H9 (cell line): ENCODE measurements around the gene LMF1. TPM values are rescaled to one million over a fixed set of nuclear protein-coding genes. Genes with fewer than 3 reads are reported as not detected.

Experiments used
- DNase-seq: peaks from one replicate; pipeline ENCODE4 v3.0.0-alpha.2; 2017
- H2AFZ ChIP-seq: one replicate; pipeline ENCODE4 v1.6.1; 2013; ENCODE audit warnings: mild to moderate bottlenecking, low read length, control low read depth, moderate library complexity
- H2AK5ac ChIP-seq: 2 replicates; pipeline ENCODE4 v1.6.1; 2013; ENCODE audit warnings: low read length, control low read depth, mixed read lengths; ENCODE audit not compliant: insufficient read length
- H2BK120ac ChIP-seq: one replicate; pipeline ENCODE4 v1.6.1; 2013; ENCODE audit warnings: low read depth, mild to moderate bottlenecking, low read length, control low read depth, inconsistent platforms; ENCODE audit not compliant: poor library complexity, severe bottlenecking
- H2BK12ac ChIP-seq: 2 replicates; pipeline ENCODE4 v1.6.1; 2013; ENCODE audit warnings: low read length, control low read depth, mixed read lengths, low read depth; ENCODE audit not compliant: insufficient read length
- H2BK15ac ChIP-seq: 2 replicates; pipeline ENCODE4 v1.6.1; 2013; ENCODE audit warnings: low read depth, low read length, control low read depth
- H2BK20ac ChIP-seq: one replicate; pipeline ENCODE4 v1.6.1; 2013; ENCODE audit warnings: low read depth, mild to moderate bottlenecking, low read length, control low read depth, inconsistent platforms; ENCODE audit not compliant: poor library complexity, severe bottlenecking
- H2BK5ac ChIP-seq: 2 replicates; pipeline ENCODE4 v1.6.1; 2013; ENCODE audit warnings: low read length, control low read depth, mixed read lengths; ENCODE audit not compliant: insufficient read length
- H3K14ac ChIP-seq: 2 replicates; pipeline ENCODE4 v1.6.1; 2013; ENCODE audit warnings: low read length, control low read depth; ENCODE audit not compliant: insufficient read depth
- H3K18ac ChIP-seq: 2 replicates; pipeline ENCODE4 v1.6.1; 2013; ENCODE audit warnings: low read depth, mild to moderate bottlenecking, mixed read lengths, low read length, control low read depth; ENCODE audit not compliant: insufficient read length
- H3K23ac ChIP-seq: 2 replicates; pipeline ENCODE4 v1.6.1; 2013; ENCODE audit warnings: low read length, control low read depth, mixed read lengths, low read depth; ENCODE audit not compliant: insufficient read length
- H3K23me2 ChIP-seq: 2 replicates; pipeline ENCODE4 v1.6.1; 2013; ENCODE audit warnings: low read depth, mild to moderate bottlenecking, mixed read lengths, low read length, control low read depth; ENCODE audit not compliant: insufficient read length, poor library complexity, severe bottlenecking
- H3K27ac ChIP-seq: 2 replicates; pipeline ENCODE4 v1.5.1; 2013; ENCODE audit warnings: low read length, control low read depth, mixed read lengths, low read depth; ENCODE audit not compliant: insufficient read length
- H3K27me3 ChIP-seq: 2 replicates; pipeline ENCODE4 v1.6.1; 2013; ENCODE audit warnings: low read length, control low read depth, inconsistent platforms; ENCODE audit not compliant: insufficient read depth
- H3K4ac ChIP-seq: 2 replicates; pipeline ENCODE4 v1.6.1; 2013; ENCODE audit warnings: low read depth, mild to moderate bottlenecking, control low read depth, inconsistent platforms, low read length, moderate library complexity
- H3K4me1 ChIP-seq: 2 replicates; pipeline ENCODE4 v1.6.1; 2013; ENCODE audit warnings: low read length, control low read depth, inconsistent platforms; ENCODE audit not compliant: insufficient read depth
- H3K4me2 ChIP-seq: 2 replicates; pipeline ENCODE4 v1.6.1; 2013; ENCODE audit warnings: low read length, control low read depth, mixed read lengths; ENCODE audit not compliant: insufficient read length, insufficient read depth
- H3K56ac ChIP-seq: 2 replicates; pipeline ENCODE4 v1.6.1; 2013; ENCODE audit warnings: low read depth, mild to moderate bottlenecking, mixed read lengths, low read length, control low read depth; ENCODE audit not compliant: insufficient read length
- H3K79me1 ChIP-seq: 2 replicates; pipeline ENCODE4 v1.6.1; 2013; ENCODE audit warnings: low read depth, mild to moderate bottlenecking, moderate library complexity, low read length, control low read depth, inconsistent platforms; ENCODE audit not compliant: insufficient read depth, poor library complexity, severe bottlenecking
- H3K79me2 ChIP-seq: 2 replicates; pipeline ENCODE4 v1.6.1; 2013; ENCODE audit warnings: low read length, control low read depth, inconsistent platforms; ENCODE audit not compliant: insufficient read depth
- H3K9ac ChIP-seq: 2 replicates; pipeline ENCODE4 v1.6.1; 2013; ENCODE audit warnings: low read length, control low read depth, mixed read lengths; ENCODE audit not compliant: insufficient read length; ENCODE audit errors: extremely low read depth
- H3K9me3 ChIP-seq: one replicate; pipeline ENCODE4 v1.6.1; 2013; ENCODE audit warnings: low read depth, low read length, inconsistent platforms; ENCODE audit not compliant: control insufficient read depth
- H3T11ph ChIP-seq: one replicate; pipeline ENCODE4 v1.6.1; 2013; ENCODE audit warnings: mild to moderate bottlenecking, low read length, control low read depth, inconsistent platforms
- H4K20me1 ChIP-seq: one replicate; pipeline ENCODE4 v1.6.1; 2013; ENCODE audit not compliant: control insufficient read depth, insufficient read length, insufficient read depth
- H4K5ac ChIP-seq: 2 replicates; pipeline ENCODE4 v1.6.1; 2013; ENCODE audit warnings: low read depth, mild to moderate bottlenecking, mixed read lengths, low read length, control low read depth; ENCODE audit not compliant: insufficient read length
- H4K8ac ChIP-seq: replicated peaks from 2 replicates; pipeline ENCODE4 v1.6.1; 2013; ENCODE audit warnings: low read length, control low read depth, mixed read lengths, low read depth; ENCODE audit not compliant: insufficient read length
- H4K91ac ChIP-seq: 2 replicates; pipeline ENCODE4 v1.6.1; 2013; ENCODE audit warnings: low read depth, mild to moderate bottlenecking, moderate library complexity, mixed read lengths, low read length, control low read depth; ENCODE audit not compliant: insufficient read length
- H3K27ac Mint-ChIP-seq, 3 experiments: 2 replicates in 2 of 3; 3 replicates in 1 of 3; pipeline ENCODE4 v1.8.0; 2020 to 2021; ENCODE audit warnings: mixed read lengths in 3 of 3, mild to moderate bottlenecking in 1 of 3, moderate library complexity in 1 of 3
- H3K27me3 Mint-ChIP-seq: 2 replicates; pipeline ENCODE4 v1.8.0; 2021; ENCODE audit warnings: low read depth, mild to moderate bottlenecking, moderate library complexity, mixed read lengths
- H3K36me3 Mint-ChIP-seq, 3 experiments: 2 replicates in 2 of 3; 3 replicates in 1 of 3; pipeline ENCODE4 v1.8.0; 2020 to 2021; ENCODE audit warnings: low read depth in 3 of 3, mixed read lengths in 3 of 3; ENCODE audit not compliant: insufficient read depth in 1 of 3
- H3K4me1 Mint-ChIP-seq, 2 experiments: 2 replicates each; pipeline ENCODE4 v1.8.0; 2020; ENCODE audit warnings: mixed read lengths in 2 of 2
- H3K4me3 Mint-ChIP-seq, 2 experiments: 2 replicates in 1 of 2; 3 replicates in 1 of 2; pipeline ENCODE4 v1.8.0; 2020 to 2021; ENCODE audit warnings: mild to moderate bottlenecking in 2 of 2, mixed read lengths in 2 of 2, moderate library complexity in 1 of 2
- H3K9me3 Mint-ChIP-seq, 2 experiments: 2 replicates in 1 of 2; 3 replicates in 1 of 2; pipeline ENCODE4 v1.8.0; 2020; ENCODE audit warnings: mild to moderate bottlenecking in 2 of 2, mixed read lengths in 2 of 2, moderate library complexity in 1 of 2
- CTCF ChIP-seq: fragments of 200-600 bp; sonication (generic); conservative IDR thresholded peaks from 3 replicates; pipeline ENCODE4 v1.8.0; 2021; ENCODE audit warnings: antibody characterized with exemption, mild to moderate bottlenecking
- WGBS: extraction: QIAGEN DNeasy Blood & Tissue Kit; methylation state at CpG from one replicate; pipeline ENCODE4 v1.1.7; 2013; ENCODE audit warnings: missing lambda C conversion rate, low lambda C conversion rate, mixed read lengths; ENCODE audit not compliant: insufficient read length; ENCODE audit errors: extremely low coverage; 5-methylcytosine and 5-hydroxymethylcytosine counted together
- total RNA-seq: library from RNA; stranded (reverse); gene quantifications from 2 replicates; pipeline ENCODE4 v1.2.1, GENCODE V29; 2021

LMF1 gene
- total RNA-seq, 1 experiment from 2014 or later, result 7.1 TPM

- H3K18ac ChIP-seq, result no peak overlapping the region
- no peak overlapping the region for H2BK5ac ChIP-seq
- Mint-ChIP-seq H3K4me1 (peaks cover 3 to 8% of the 10 kb centered on the region in 2 experiments; a peak in 2 of 4 replicates), H3K27me3 (peaks cover 19% of the 10 kb centered on the region), H3K4me3 (no peak overlapping the region), H3K36me3 (peaks cover 0 to 2% (median 0%) of the 10 kb centered on the region in 3 experiments; a peak in 2 of 7 replicates), H3K27ac (no peak overlapping the region), H3K9me3 (no peaks in the 10 kb centered on the region)
- TF ChIP-seq CTCF, result no peak
- no peak overlapping the region for H2BK15ac ChIP-seq
- H3T11ph ChIP-seq, result no peak overlapping the region
- no peak overlapping the region for H3K56ac ChIP-seq
- no peak overlapping the region for H3K27ac ChIP-seq
- peaks cover 9% of the 10 kb centered on the region; the same call in 1 of the 2 replicates for H3K27me3 ChIP-seq
- H2AFZ ChIP-seq, result no peak overlapping the region
- H3K14ac ChIP-seq, result no peak overlapping the region
- no CpG with 5 or more reads among the region's 32 CpGs for WGBS
- no peaks in the 10 kb centered on the region for H3K9me3 ChIP-seq
- no peak overlapping the region for H3K9ac ChIP-seq
- H3K4ac ChIP-seq, result no peak overlapping the region
- H3K23me2 ChIP-seq, result peaks cover 10% of the 10 kb centered on the region
- no peaks in the 10 kb centered on the region for H3K79me1 ChIP-seq
- no peaks in the 10 kb centered on the region for H3K4me1 ChIP-seq
- H2BK12ac ChIP-seq, result no peak overlapping the region
- no peak overlapping the region for H3K23ac ChIP-seq
- no peaks in the 10 kb centered on the region for H3K79me2 ChIP-seq
- H2BK120ac ChIP-seq, result no peak overlapping the region
- H4K8ac ChIP-seq, result no peak overlapping the region
- DNase-seq, result no peak
- H2BK20ac ChIP-seq, result no peak overlapping the region
- no peaks in the 10 kb centered on the region for H4K20me1 ChIP-seq
- no peak overlapping the region for H4K5ac ChIP-seq
- no peak overlapping the region for H2AK5ac ChIP-seq
- H4K91ac ChIP-seq, result no peak overlapping the region
- H3K4me2 ChIP-seq, result no peak overlapping the region
Measured at GRCh38 chr16:985646-986400, 15.0 kb upstream of the LMF1 start.
